DND-41 (cell line): ENCODE results near the gene MUC5B.

Experiments
- ATAC-seq: fragments of 200-7000 bp; cut with Tn5 transposase; 3 replicates; pipeline ENCODE4 v1.9.1; 2021; ENCODE audit warnings: low read depth; ENCODE audit not compliant: insufficient read depth
- DNase-seq: peaks from one replicate; pipeline ENCODE4 v3.0.0-alpha.2; 2020
- H2AFZ ChIP-seq: 2 replicates; pipeline ENCODE4 v1.6.0; 2012; ENCODE audit warnings: low read depth, low read length
- H3K27ac ChIP-seq: 2 replicates; pipeline ENCODE4 v1.5.1; 2012; ENCODE audit warnings: low read length, inconsistent platforms
- H3K27me3 ChIP-seq: fragments of 200-600 bp; sonication (generic); 2 replicates; pipeline ENCODE4 v1.6.0; 2012; ENCODE audit warnings: low read length, mild to moderate bottlenecking, inconsistent platforms; ENCODE audit not compliant: insufficient read depth, poor library complexity
- H3K36me3 ChIP-seq: 2 replicates; pipeline ENCODE4 v1.5.1; 2012; ENCODE audit warnings: low read length, inconsistent platforms; ENCODE audit not compliant: insufficient read depth
- H3K4me1 ChIP-seq: 2 replicates; pipeline ENCODE4 v1.5.1; 2012; ENCODE audit warnings: mild to moderate bottlenecking, low read length; ENCODE audit not compliant: insufficient read depth
- H3K4me2 ChIP-seq: 2 replicates; pipeline ENCODE4 v1.6.0; 2012; ENCODE audit warnings: mild to moderate bottlenecking, moderate library complexity, low read length, inconsistent platforms; ENCODE audit not compliant: insufficient read depth
- H3K4me3 ChIP-seq, 2 experiments: fragments of 200-600 bp in 1 of 2; shearing (Covaris generic) in 1 of 2; 2 replicates each; pipeline ENCODE4 v1.5.1; 2012 to 2016; ENCODE audit warnings: inconsistent platforms in 2 of 2, low read length in 2 of 2, mild to moderate bottlenecking in 2 of 2, low read depth in 1 of 2, moderate library complexity in 1 of 2
- H3K79me2 ChIP-seq: 2 replicates; pipeline ENCODE4 v1.6.0; 2012; ENCODE audit warnings: low read length, inconsistent platforms; ENCODE audit not compliant: insufficient read depth
- H3K9ac ChIP-seq: 2 replicates; pipeline ENCODE4 v1.6.0; 2012; ENCODE audit warnings: low read depth, mild to moderate bottlenecking, inconsistent platforms, low read length, moderate library complexity
- H3K9me3 ChIP-seq: 2 replicates; pipeline ENCODE4 v1.5.1; 2012; ENCODE audit warnings: low read length, moderate library complexity, mild to moderate bottlenecking, inconsistent platforms; ENCODE audit not compliant: insufficient read depth, severe bottlenecking
- H4K20me1 ChIP-seq: 2 replicates; pipeline ENCODE4 v1.6.0; 2012; ENCODE audit warnings: low read length; ENCODE audit not compliant: insufficient read depth
- CTCF ChIP-seq: IDR thresholded peaks from 2 replicates; pipeline ENCODE4 v1.5.1; 2012; ENCODE audit warnings: borderline replicate concordance, low read length, moderate library complexity, mild to moderate bottlenecking; ENCODE audit not compliant: poor library complexity, severe bottlenecking; ENCODE audit errors: extremely low read depth
- EZH2 ChIP-seq: IDR thresholded peaks from 3 replicates; pipeline ENCODE4 v1.6.1; 2012; ENCODE audit warnings: borderline replicate concordance, low read depth, mild to moderate bottlenecking, moderate library complexity, low read length, inconsistent platforms; ENCODE audit not compliant: severe bottlenecking

Gene MUC5B

DNA sequence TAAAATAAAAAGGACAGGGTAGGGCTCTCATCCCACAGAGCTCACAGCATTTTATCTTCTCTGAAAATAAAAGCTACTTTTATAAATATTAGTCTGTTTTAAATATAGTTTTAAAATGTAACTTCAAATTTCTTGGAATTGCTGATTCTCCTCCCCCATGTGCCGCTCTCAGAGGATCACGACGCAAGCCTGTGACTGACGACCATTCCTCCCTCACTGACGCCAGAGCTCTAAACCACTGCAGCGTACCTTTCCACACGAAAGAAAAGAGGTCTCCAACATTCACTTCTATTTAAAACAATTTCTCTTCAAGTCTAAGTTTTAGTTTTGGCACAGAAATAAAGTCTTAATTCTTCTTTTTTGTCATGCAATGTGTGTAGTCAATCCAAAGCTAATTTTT is 77.3 kb downstream of the MUC5B start:
- no peak for ATAC-seq
- H3K79me2 ChIP-seq, result peaks cover 87% of the 10 kb centered on the region
- H3K4me2 ChIP-seq, result no peak overlapping the region
- no peak overlapping the region for H2AFZ ChIP-seq
- H4K20me1 ChIP-seq, result peaks cover 66% of the 10 kb centered on the region
- no peak overlapping the region for H3K4me3 ChIP-seq
- H3K27ac ChIP-seq, result no peak overlapping the region
- no peak for TF ChIP-seq CTCF
- no peak for TF ChIP-seq EZH2
- H3K36me3 ChIP-seq, result peaks cover 31% of the 10 kb centered on the region
- H3K4me1 ChIP-seq, result no peaks in the 10 kb centered on the region
- H3K9ac ChIP-seq, result no peak overlapping the region
- no peaks in the 10 kb centered on the region for H3K27me3 ChIP-seq
- H3K9me3 ChIP-seq, result no peaks in the 10 kb centered on the region
- no peak for DNase-seq

GRCh38 chr11:1300569-1301187 is 77.8 kb downstream of the MUC5B start:
- ATAC-seq (no peak), DNase-seq (no peak)
- H3K4me3 ChIP-seq, result no peak overlapping the region
- TF ChIP-seq CTCF, result no peak
- no peak for TF ChIP-seq EZH2
- peaks cover 93% of the 10 kb centered on the region for H3K79me2 ChIP-seq
- H3K36me3 ChIP-seq, result peaks cover 31% of the 10 kb centered on the region
- H3K27me3 ChIP-seq, result no peaks in the 10 kb centered on the region
- no peak overlapping the region for H3K27ac ChIP-seq
- no peak overlapping the region for H3K4me2 ChIP-seq
- no peaks in the 10 kb centered on the region for H3K4me1 ChIP-seq
- no peak overlapping the region for H2AFZ ChIP-seq
- no peak overlapping the region for H3K9ac ChIP-seq
- no peaks in the 10 kb centered on the region for H3K9me3 ChIP-seq
- peaks cover 66% of the 10 kb centered on the region for H4K20me1 ChIP-seq

DNA sequence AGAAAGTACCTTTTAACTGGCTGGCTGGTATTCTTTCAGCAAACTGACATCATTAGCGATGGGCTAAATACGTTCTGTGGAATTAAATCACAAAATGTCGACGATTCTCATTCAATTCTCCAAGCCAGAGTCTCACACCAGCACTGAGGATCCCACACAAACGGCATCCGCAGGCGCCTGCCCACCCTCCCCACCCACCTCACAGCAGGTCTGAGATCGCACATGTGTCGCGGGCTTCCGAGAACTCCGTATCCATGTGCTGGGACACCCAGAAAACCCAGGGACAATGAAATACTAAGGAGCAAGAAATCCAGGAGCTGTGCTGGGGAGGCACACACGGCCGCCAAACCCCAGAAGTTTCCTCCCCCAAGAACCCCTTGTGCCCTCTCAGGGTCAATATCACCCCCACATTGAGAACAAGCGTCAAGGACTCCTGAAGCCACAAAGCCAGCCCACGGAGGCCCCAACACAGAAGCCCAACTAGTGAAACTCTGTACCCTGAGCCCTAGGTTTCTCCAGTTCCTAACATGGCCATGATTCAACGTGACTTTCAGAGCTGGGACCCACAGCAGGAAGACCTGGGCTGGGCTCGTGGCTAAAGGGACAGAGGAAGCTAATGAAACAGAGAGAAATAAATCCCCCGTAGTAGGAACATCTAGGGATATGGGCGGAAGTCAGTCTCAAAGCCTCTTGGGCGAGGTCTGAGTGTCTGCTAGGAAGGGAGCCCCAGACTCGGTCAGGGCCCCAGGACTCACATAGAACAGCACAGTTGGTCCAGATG is 78.5 kb downstream of the MUC5B start:
- DNase-seq, result no peak
- Histone ChIP-seq H3K4me2 (no peak overlapping the region), H3K27ac (no peak overlapping the region)

More for the DNA sequence above, 78.5 kb downstream of the MUC5B start:
- H4K20me1 ChIP-seq, result peaks cover 67% of the 10 kb centered on the region
- no peaks in the 10 kb centered on the region for H3K9me3 ChIP-seq
- no peak overlapping the region for H3K4me3 ChIP-seq
- TF ChIP-seq CTCF (no peak), EZH2 (no peak)
- H3K9ac ChIP-seq, result no peak overlapping the region
- peaks cover 26% of the 10 kb centered on the region for H3K36me3 ChIP-seq
- no peak overlapping the region for H2AFZ ChIP-seq
- H3K4me1 ChIP-seq, result peaks cover 4% of the 10 kb centered on the region
- H3K79me2 ChIP-seq, result peaks cover 93% of the 10 kb centered on the region
- ATAC-seq, result no peak
- no peaks in the 10 kb centered on the region for H3K27me3 ChIP-seq
